ENCODE data around the gene DOK4. TPM values are rescaled to one million over a fixed set of nuclear protein-coding genes. Genes with fewer than 3 reads are reported as not detected.

The DOK4 gene
- total and polyA plus RNA-seq, 2 donors (not counting 3 experiments of a cell fraction or from before 2014, with no cell fraction given) = 22.3 to 23.4 TPM

DNA sequence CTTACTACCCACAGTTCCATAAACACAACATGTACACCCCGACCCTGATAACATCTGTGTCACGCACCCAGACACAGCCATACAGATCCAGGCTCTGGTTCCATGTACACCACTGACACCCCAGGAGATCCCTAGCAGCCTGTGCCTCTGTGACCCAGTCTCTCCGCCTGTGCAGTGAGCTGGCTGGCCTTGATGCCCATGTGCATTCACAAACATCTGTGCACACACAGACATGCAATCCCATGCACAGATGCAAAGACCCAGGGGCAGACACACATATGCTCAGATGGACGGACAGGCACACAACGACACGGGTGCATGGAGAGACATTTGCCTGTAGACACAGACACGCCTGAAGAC is 46.0 kb upstream of the DOK4 start:
- BruUV-seq (replicated peaks) = no TSS peak
- no peaks in the 10 kb centered on the region for H3K36me3 ChIP-seq (ENCODE audit: control insufficient read depth in 2 of 2, extremely low read depth in 1 of 2, insufficient read depth in 2 of 2, low read length in 2 of 2)
- H3K9ac ChIP-seq (replicated peaks; ENCODE audit: extremely low read depth, insufficient read depth, low read length) = no peak overlapping the region
- ChIA-PET CTCF (interaction anchor here (0.6 to 1.3 kb wide), 4 partner anchors 9 to 14 kb away, joined by 3 to 9 read pairs (median 4); no protein-coding TSS in a partner anchor), POLR2A (no interaction called here)
- H3K9me1 ChIP-seq (replicated peaks; ENCODE audit: control insufficient read depth, extremely low read depth, insufficient read depth, low read length) = no peaks in the 10 kb centered on the region
- no peak overlapping the region for H3K4me3 ChIP-seq (replicated peaks in 1 of 3; ENCODE audit: insufficient read depth in 1 of 3, low read depth in 1 of 3, low read length in 3 of 3)
- intact Hi-C loops (cut with micrococcal nuclease) = no loop called here
- peaks cover 0 to 4% of the 10 kb centered on the region in 2 experiments for H3K27me3 ChIP-seq (ENCODE audit: control insufficient read depth in 2 of 2, insufficient read depth in 2 of 2, low read length in 2 of 2)
- H3K4me2 ChIP-seq (ENCODE audit: insufficient read depth, low read length) = no peak overlapping the region
- TF ChIP-seq POLR2AphosphoS5 (IDR thresholded peaks at IDR 0.05; ENCODE audit: insufficient read depth, low read depth, low read length) = no peak
- TF ChIP-seq, protein P1, sequence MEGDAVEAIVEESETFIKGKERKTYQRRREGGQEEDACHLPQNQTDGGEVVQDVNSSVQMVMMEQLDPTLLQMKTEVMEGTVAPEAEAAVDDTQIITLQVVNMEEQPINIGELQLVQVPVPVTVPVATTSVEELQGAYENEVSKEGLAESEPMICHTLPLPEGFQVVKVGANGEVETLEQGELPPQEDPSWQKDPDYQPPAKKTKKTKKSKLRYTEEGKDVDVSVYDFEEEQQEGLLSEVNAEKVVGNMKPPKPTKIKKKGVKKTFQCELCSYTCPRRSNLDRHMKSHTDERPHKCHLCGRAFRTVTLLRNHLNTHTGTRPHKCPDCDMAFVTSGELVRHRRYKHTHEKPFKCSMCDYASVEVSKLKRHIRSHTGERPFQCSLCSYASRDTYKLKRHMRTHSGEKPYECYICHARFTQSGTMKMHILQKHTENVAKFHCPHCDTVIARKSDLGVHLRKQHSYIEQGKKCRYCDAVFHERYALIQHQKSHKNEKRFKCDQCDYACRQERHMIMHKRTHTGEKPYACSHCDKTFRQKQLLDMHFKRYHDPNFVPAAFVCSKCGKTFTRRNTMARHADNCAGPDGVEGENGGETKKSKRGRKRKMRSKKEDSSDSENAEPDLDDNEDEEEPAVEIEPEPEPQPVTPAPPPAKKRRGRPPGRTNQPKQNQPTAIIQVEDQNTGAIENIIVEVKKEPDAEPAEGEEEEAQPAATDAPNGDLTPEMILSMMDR (IDR thresholded peaks at IDR 0.05; ENCODE audit: extremely low read depth in 1 of 2, insufficient read depth in 1 of 2, low read depth in 1 of 2, low read length in 2 of 2) = no peak
- TF ChIP-seq GATA2 (IDR thresholded peaks at IDR 0.05; ENCODE audit: insufficient read depth, insufficient read length, low read depth, low read length) = no peak
- H3K4me1 ChIP-seq (ENCODE audit: control insufficient read depth, extremely low read depth, insufficient read depth, low read length) = peaks cover 39% of the 10 kb centered on the region
- dilution Hi-C loops (cut with MboI; ENCODE audit: extremely low pct_ligation_motif_present, low sequenced_read_pairs) = no loop called here
- DNase-seq (ENCODE audit: low read depth, low spot score) (no peak), FAIRE-seq (no peak)
- H2AFZ ChIP-seq (ENCODE audit: low read depth, low read length) = no peak overlapping the region
- no peaks in the 10 kb centered on the region for H3K9me3 ChIP-seq (replicated peaks; ENCODE audit: control insufficient read depth, insufficient read depth, low read length)
- H3K27ac ChIP-seq (ENCODE audit: insufficient read depth, low read depth, low read length) = no peak overlapping the region
- H4K20me1 ChIP-seq (replicated peaks; ENCODE audit: control insufficient read depth, extremely low read depth, insufficient read depth, low read length) = no peaks in the 10 kb centered on the region
- no peaks in the 10 kb centered on the region for H3K79me2 ChIP-seq (ENCODE audit: control insufficient read depth, insufficient read depth, low read length)

DNA sequence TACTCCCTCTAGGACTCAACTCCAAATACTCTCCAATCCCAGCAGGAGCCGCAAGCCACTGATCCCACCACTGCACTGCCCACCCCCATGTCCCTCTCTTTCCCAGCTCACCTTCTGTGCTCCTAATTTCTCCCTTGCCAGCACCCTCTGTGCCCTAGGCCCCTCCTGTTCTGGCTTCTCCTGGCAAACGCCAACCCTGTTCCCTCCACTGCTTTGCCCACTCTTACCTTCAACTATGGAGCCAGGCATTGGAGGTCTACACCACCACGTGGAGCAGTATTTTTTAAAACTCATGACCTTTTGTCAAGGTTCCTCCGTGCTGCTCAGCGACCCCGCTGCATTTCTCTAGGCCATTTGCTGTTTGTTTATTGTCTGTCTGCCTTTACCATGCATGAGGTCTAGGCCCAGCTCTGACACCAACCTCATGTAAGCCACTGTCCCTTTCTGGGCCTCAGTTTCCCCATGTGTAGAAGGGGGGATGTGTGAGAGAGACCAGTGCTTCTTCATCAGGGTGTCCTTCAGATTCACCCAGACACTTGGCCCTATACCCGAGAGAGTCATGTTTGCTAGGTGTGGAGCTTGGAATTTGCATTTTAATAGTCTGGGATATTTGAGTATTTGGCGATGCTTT is 45.5 kb upstream of the DOK4 start:
- no peaks in the 10 kb centered on the region for H3K9me3 ChIP-seq (replicated peaks; ENCODE audit: control insufficient read depth, insufficient read depth, low read length)
- no peaks in the 10 kb centered on the region for H3K27me3 ChIP-seq (ENCODE audit: control insufficient read depth in 2 of 2, insufficient read depth in 2 of 2, low read length in 2 of 2)
- intact Hi-C loops (cut with micrococcal nuclease) = no loop called here
- no peak overlapping the region for H3K9ac ChIP-seq (replicated peaks; ENCODE audit: extremely low read depth, insufficient read depth, low read length)
- H3K9me1 ChIP-seq (replicated peaks; ENCODE audit: control insufficient read depth, extremely low read depth, insufficient read depth, low read length) = no peaks in the 10 kb centered on the region
- dilution Hi-C loops (cut with MboI; ENCODE audit: extremely low pct_ligation_motif_present, low sequenced_read_pairs) = no loop called here
- H4K20me1 ChIP-seq (replicated peaks; ENCODE audit: control insufficient read depth, extremely low read depth, insufficient read depth, low read length) = no peaks in the 10 kb centered on the region
- no peak overlapping the region for H3K4me3 ChIP-seq (replicated peaks in 1 of 3; ENCODE audit: insufficient read depth in 1 of 3, low read depth in 1 of 3, low read length in 3 of 3)
- FAIRE-seq (no peak), DNase-seq (ENCODE audit: low read depth, low spot score) (no peak)
- no peak overlapping the region for H3K27ac ChIP-seq (ENCODE audit: insufficient read depth, low read depth, low read length)
- H2AFZ ChIP-seq (ENCODE audit: low read depth, low read length) = no peak overlapping the region
- no TSS peak for BruUV-seq (replicated peaks)
- H3K4me1 ChIP-seq (ENCODE audit: control insufficient read depth, extremely low read depth, insufficient read depth, low read length) = peaks cover 34% of the 10 kb centered on the region
- no peaks in the 10 kb centered on the region for H3K79me2 ChIP-seq (ENCODE audit: control insufficient read depth, insufficient read depth, low read length)
- POLR2A ChIA-PET = no interaction called here
- H3K4me2 ChIP-seq (ENCODE audit: insufficient read depth, low read length) = no peak overlapping the region
- no peak for TF ChIP-seq EZH2 (IDR thresholded peaks at IDR 0.05; ENCODE audit: borderline replicate concordance, low read depth, low read length, severe bottlenecking)
- TF ChIP-seq JUN (IDR thresholded peaks at IDR 0.05; ENCODE audit: borderline replicate concordance, insufficient read depth, insufficient read length, low read depth) = no peak
- CTCF ChIA-PET = interaction anchor here (1.3 kb wide), 1 partner anchor 10 kb away, joined by 4 read pairs; no protein-coding TSS in a partner anchor
- H3K36me3 ChIP-seq (ENCODE audit: control insufficient read depth in 2 of 2, extremely low read depth in 1 of 2, insufficient read depth in 2 of 2, low read length in 2 of 2) = no peaks in the 10 kb centered on the region

Data from endothelial cell of umbilical vein (primary cell).